T-cell (primary cell): ENCODE data around the gene ZNF365. TPM values are rescaled to one million over a fixed set of nuclear protein-coding genes. Genes with fewer than 3 reads are reported as not detected.

ENCODE experiments used
- ATAC-seq, 4 experiments: fragments of 200-7000 bp in 3 of 4; fragments of 150-1000 bp in 1 of 4; cut with Tn5 transposase; replicated peaks in 1 of 4; 1 replicate in 3 of 4; 2 replicates in 1 of 4; pipeline ENCODE4 v1.10.0; 2021; ENCODE audit warnings: moderate library complexity in 3 of 4, mild to moderate bottlenecking in 2 of 4, moderate number of reproducible peaks in 1 of 4
- CTCF ChIA-PET, 2 donors: fragments of 300-600 bp; sonication (Branson Sonifier 250); formaldehyde crosslinking; loops; one replicate each; lab custom pipeline; 2022; ENCODE audit warnings: antibody characterized with exemption in 2 of 2; lab: Charles Lee
- POLR2A ChIA-PET, 2 donors: fragments of 300-600 bp; sonication (Branson Sonifier 250); formaldehyde crosslinking; loops; one replicate each; lab custom pipeline; 2022; ENCODE audit warnings: antibody characterized with exemption in 2 of 2; lab: Charles Lee
- DNase-seq, 35 experiments: peaks; one replicate each; pipeline versions ENCODE4 v3.0.0 to v3.0.0-alpha.2; 2013 to 2023
- H3K27ac ChIP-seq: one replicate; pipeline ENCODE4 v1.5.1; 2013; ENCODE audit warnings: low read length
- H3K27me3 ChIP-seq, 2 experiments: replicated peaks in 1 of 2; 1 replicate in 1 of 2; 2 replicates in 1 of 2; pipeline versions ENCODE4 v1.6.1 to v1.7.0; 2013; ENCODE audit warnings: low read length in 1 of 2, mixed read lengths in 1 of 2; ENCODE audit not compliant: control insufficient read depth in 2 of 2, insufficient read depth in 2 of 2; ENCODE audit errors: extremely low read depth in 1 of 2
- H3K36me3 ChIP-seq, 2 donors: 1 replicate in 1 of 2; 2 replicates in 1 of 2; pipeline versions ENCODE4 v1.6.1 to v1.7.0; 2013; ENCODE audit warnings: low read length in 1 of 2; ENCODE audit not compliant: control insufficient read depth in 2 of 2, insufficient read depth in 1 of 2; ENCODE audit errors: extremely low read depth in 1 of 2
- H3K4me1 ChIP-seq, 2 experiments: 1 replicate in 1 of 2; 2 replicates in 1 of 2; pipeline versions ENCODE4 v1.6.1 to v1.7.0; 2013; ENCODE audit warnings: low read length in 2 of 2, mixed read lengths in 1 of 2; ENCODE audit not compliant: insufficient read depth in 2 of 2, control insufficient read depth in 1 of 2; ENCODE audit errors: extremely low read depth in 1 of 2
- H3K4me3 ChIP-seq, 2 donors: 1 replicate in 1 of 2; 2 replicates in 1 of 2; pipeline versions ENCODE4 v1.5.1 to v1.7.0; 2013; ENCODE audit warnings: mild to moderate bottlenecking in 2 of 2, low read length in 1 of 2, moderate library complexity in 1 of 2; ENCODE audit not compliant: control insufficient read depth in 1 of 2; ENCODE audit errors: extremely low read depth in 1 of 2
- H3K9me3 ChIP-seq: 2 replicates; pipeline ENCODE4 v1.7.0; 2013
- H3K27ac Mint-ChIP-seq, 2 donors: one replicate each; pipeline ENCODE4 v1.8.0; 2020 to 2021; ENCODE audit warnings: mild to moderate bottlenecking in 2 of 2, mixed read lengths in 2 of 2
- H3K27me3 Mint-ChIP-seq, 2 donors: one replicate each; pipeline ENCODE4 v1.8.0; 2021 to 2022; ENCODE audit warnings: mixed read lengths in 2 of 2
- H3K36me3 Mint-ChIP-seq: one replicate; pipeline ENCODE4 v1.8.0; 2021; ENCODE audit warnings: mixed read lengths
- H3K4me1 Mint-ChIP-seq, 3 donors: one replicate each; pipeline ENCODE4 v1.8.0; 2020 to 2022; ENCODE audit warnings: mixed read lengths in 3 of 3, mild to moderate bottlenecking in 1 of 3
- H3K4me3 Mint-ChIP-seq, 3 donors: one replicate each; pipeline ENCODE4 v1.8.0; 2020 to 2022; ENCODE audit warnings: mild to moderate bottlenecking in 3 of 3, mixed read lengths in 3 of 3, moderate library complexity in 3 of 3
- H3K9me3 Mint-ChIP-seq, 3 donors: one replicate each; pipeline ENCODE4 v1.8.0; 2020 to 2022; ENCODE audit warnings: mixed read lengths in 3 of 3
- WGBS: methylation state at CpG from one replicate; pipeline ENCODE4 v1.1.5; 2013; ENCODE audit warnings: missing lambda C conversion rate; ENCODE audit not compliant: insufficient coverage; 5-methylcytosine and 5-hydroxymethylcytosine counted together
- total RNA-seq, 35 experiments: library from RNA in 6 of 35; stranded (reverse) in 6 of 35; fragments of 120-200 nt in 1 of 35; gene quantifications; one replicate each; pipeline versions ENCODE4 v1.2.1 to v1.2.4 and lab custom pipeline; 2013 to 2026

Gene ZNF365
- total RNA-seq, 5 donors from 2014 or later (not counting 1 experiment from before 2014, with no cell fraction given): 2.0 to 7.9 (median 2.3) TPM

GRCh38 chr10:62430881-62431280, 56.7 kb downstream of the ZNF365 start:
- no peak for DNase-seq
- Histone ChIP-seq H3K27ac (no peak overlapping the region), H3K4me1 (no peaks in the 10 kb centered on the region), H3K4me3 (no peak overlapping the region), H3K9me3 (no peaks in the 10 kb centered on the region), H3K27me3 (no peaks in the 10 kb centered on the region), H3K36me3 (no peaks in the 10 kb centered on the region)
- no CpG with 5 or more reads among the region's 1 CpG for whole genome bisulfite sequencing
- ChIA-PET POLR2A (no interaction called here), CTCF (interaction anchor here in 1 of 2 donors (0.7 kb wide), 1 partner anchor 727 kb away, joined by 3 read pairs; no protein-coding TSS in a partner anchor)
- Mint-ChIP-seq H3K36me3 (peaks cover 3% of the 10 kb centered on the region), H3K27me3 (peaks cover 0 to 9% of the 10 kb centered on the region in 2 donors), H3K4me1 (peaks cover 0 to 12% (median 5%) of the 10 kb centered on the region in 3 donors), H3K27ac (no peak overlapping the region), H3K4me3 (no peak overlapping the region), H3K9me3 (peaks cover 0 to 7% (median 5%) of the 10 kb centered on the region in 3 donors)
- ATAC-seq: no peak

DNA sequence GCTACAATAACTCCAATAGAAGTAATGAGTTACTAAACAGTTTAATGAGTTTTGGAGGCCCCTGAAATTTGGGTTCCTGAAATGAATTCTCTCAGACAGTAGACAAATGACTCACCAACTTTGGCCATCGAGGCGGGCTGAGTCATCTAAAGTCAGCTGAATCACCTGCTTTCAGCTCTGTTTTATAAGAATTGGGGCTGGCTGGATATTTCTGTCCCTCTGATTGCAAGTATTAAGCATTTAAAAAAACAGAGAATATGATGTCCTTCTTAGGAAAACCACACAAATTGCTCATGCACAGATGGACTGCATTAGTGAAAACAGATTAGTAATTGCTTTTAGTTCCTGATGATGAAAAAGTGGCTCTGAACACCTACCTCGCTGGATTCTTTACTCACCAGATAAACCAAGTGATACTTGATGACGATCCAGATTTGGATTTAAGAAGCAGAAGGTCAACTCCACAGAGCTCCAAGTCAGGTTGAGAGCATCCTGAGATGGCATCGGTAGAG, 59.1 kb downstream of the ZNF365 start:
- CTCF ChIA-PET: no interaction called here
- H3K27ac Mint-ChIP-seq: peak overlapping the region; percentile 30 to 52
- peak in 1 of 4 experiments; percentile 52 for ATAC-seq
- no peaks in the 10 kb centered on the region for H3K4me1 ChIP-seq
- POLR2A ChIA-PET: no interaction called here
- H3K27ac ChIP-seq: no peak overlapping the region
- no peak overlapping the region for H3K4me3 Mint-ChIP-seq
- H3K9me3 Mint-ChIP-seq: peaks cover 0 to 3% (median 3%) of the 10 kb centered on the region in 3 donors
- no peaks in the 10 kb centered on the region for H3K27me3 ChIP-seq
- 30% methylated on average over 2 of the region's 5 CpGs for WGBS
- no peak overlapping the region for H3K4me3 ChIP-seq
- H3K27me3 Mint-ChIP-seq: peaks cover 3 to 4% of the 10 kb centered on the region in 2 donors
- no peaks in the 10 kb centered on the region for H3K9me3 ChIP-seq
- peak in 2 of 35 experiments; percentile 3 to 14 for DNase-seq
- H3K36me3 Mint-ChIP-seq: peaks cover 3% of the 10 kb centered on the region
- H3K36me3 ChIP-seq: no peaks in the 10 kb centered on the region
- peaks cover 0 to 14% (median 7%) of the 10 kb centered on the region in 3 donors for H3K4me1 Mint-ChIP-seq

GRCh38 chr10:62433901-62434300, 59.7 kb downstream of the ZNF365 start:
- Histone ChIP-seq H3K36me3 (no peaks in the 10 kb centered on the region), H3K27ac (no peak overlapping the region), H3K9me3 (no peaks in the 10 kb centered on the region), H3K4me3 (no peak overlapping the region), H3K4me1 (no peaks in the 10 kb centered on the region), H3K27me3 (no peaks in the 10 kb centered on the region)
- no peak for ATAC-seq
- H3K4me1 Mint-ChIP-seq: peaks cover 0 to 14% (median 7%) of the 10 kb centered on the region in 3 donors
- DNase-seq: no peak
- no peak overlapping the region for H3K4me3 Mint-ChIP-seq
- peaks cover 3 to 4% of the 10 kb centered on the region in 2 donors for H3K27me3 Mint-ChIP-seq
- WGBS: 83% methylated on average over 1 of the region's 4 CpGs
- no peak overlapping the region for H3K27ac Mint-ChIP-seq
- ChIA-PET POLR2A (no interaction called here), CTCF (no interaction called here)
- no peaks in the 10 kb centered on the region for H3K9me3 Mint-ChIP-seq
- no peaks in the 10 kb centered on the region for H3K36me3 Mint-ChIP-seq

DNA sequence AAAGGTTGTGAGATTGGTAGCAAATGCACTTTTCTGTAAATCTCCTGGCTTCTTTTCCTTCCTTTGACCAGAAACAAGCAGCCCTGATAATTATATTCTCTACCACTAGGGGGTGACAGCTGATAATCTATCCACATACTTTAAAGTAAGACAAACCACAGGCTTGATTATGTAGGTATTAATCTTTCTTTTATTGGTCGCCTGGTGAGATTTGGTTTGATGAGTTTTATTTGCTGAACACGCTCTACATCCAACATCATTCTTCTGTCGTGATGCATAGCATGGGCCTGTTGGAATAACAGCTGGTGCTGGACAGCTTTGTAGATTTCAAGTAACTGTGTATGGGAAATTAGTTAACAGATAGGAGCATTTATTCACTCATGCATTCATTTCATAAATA, 63.5 kb downstream of the ZNF365 start:
- CTCF ChIA-PET: interaction anchor here (0.5 to 4.3 kb wide), 29 partner anchors 9 to 1282 kb away, joined by 3 to 35 read pairs (median 4); partner anchors contain the start of genes EGR2 (in 1 of the 2) and NRBF2 (in 1 of the 2)
- Mint-ChIP-seq H3K9me3 (no peaks in the 10 kb centered on the region), H3K27me3 (peaks cover 3 to 4% of the 10 kb centered on the region in 2 donors), H3K4me3 (no peak overlapping the region), H3K4me1 (peaks cover 0 to 12% (median 7%) of the 10 kb centered on the region in 3 donors), H3K36me3 (no peaks in the 10 kb centered on the region), H3K27ac (no peak overlapping the region)
- DNase-seq: peak in 7 of 35 experiments; percentile 4 to 72 (median 16)
- Histone ChIP-seq H3K4me3 (no peak overlapping the region), H3K36me3 (no peaks in the 10 kb centered on the region), H3K27me3 (no peaks in the 10 kb centered on the region), H3K4me1 (no peaks in the 10 kb centered on the region), H3K27ac (no peak overlapping the region), H3K9me3 (no peaks in the 10 kb centered on the region)
- ATAC-seq: peak in 3 of 4 experiments; percentile 47 to 73 (median 66)
- WGBS: no CpG with 5 or more reads among the region's 3 CpGs
- POLR2A ChIA-PET: interaction anchor here in 1 of 2 donors (0.7 kb wide), 1 partner anchor 465 kb away, joined by 5 read pairs; no protein-coding TSS in a partner anchor

GRCh38 chr10:62442006-62442405, 67.8 kb downstream of the ZNF365 start:
- Mint-ChIP-seq H3K27me3 (peaks cover 6 to 8% of the 10 kb centered on the region in 2 donors), H3K4me3 (no peak overlapping the region), H3K36me3 (no peaks in the 10 kb centered on the region), H3K27ac (no peak overlapping the region), H3K9me3 (no peaks in the 10 kb centered on the region), H3K4me1 (peaks cover 0 to 2% (median 2%) of the 10 kb centered on the region in 3 donors)
- H3K4me1 ChIP-seq: no peaks in the 10 kb centered on the region
- CTCF ChIA-PET: interaction anchor here in 1 of 2 donors (1.0 kb wide), 1 partner anchor 21 kb away, joined by 3 read pairs; no protein-coding TSS in a partner anchor
- no peak for DNase-seq
- WGBS: 100% methylated on average over 1 of the region's 3 CpGs
- POLR2A ChIA-PET: no interaction called here
- H3K36me3 ChIP-seq: no peaks in the 10 kb centered on the region
- no peak overlapping the region for H3K4me3 ChIP-seq
- no peaks in the 10 kb centered on the region for H3K27me3 ChIP-seq
- no peak for ATAC-seq
- H3K27ac ChIP-seq: no peak overlapping the region
- H3K9me3 ChIP-seq: no peaks in the 10 kb centered on the region

- Histone ChIP-seq H3K4me3 (no peak overlapping the region), H3K4me1 (no peaks in the 10 kb centered on the region), H3K27ac (no peak overlapping the region), H3K27me3 (no peaks in the 10 kb centered on the region), H3K9me3 (no peaks in the 10 kb centered on the region), H3K36me3 (no peaks in the 10 kb centered on the region)
- Mint-ChIP-seq H3K27me3 (peaks cover 6 to 11% of the 10 kb centered on the region in 2 donors), H3K9me3 (no peaks in the 10 kb centered on the region), H3K36me3 (no peaks in the 10 kb centered on the region), H3K4me3 (no peak overlapping the region), H3K27ac (no peak overlapping the region), H3K4me1 (no peaks in the 10 kb centered on the region)
- ChIA-PET POLR2A (no interaction called here), CTCF (interaction anchor here (0.5 to 1.0 kb wide), 2 partner anchors 20 to 1119 kb away, joined by 3 to 6 read pairs; no protein-coding TSS in a partner anchor)
- ATAC-seq: no peak
- 94% methylated on average over 5 of the region's 8 CpGs for WGBS
- no peak for DNase-seq
These were observed 68.9 kb downstream of the ZNF365 start for GRCh38 chr10:62442894-62443669.
